GM12874 (cell line): Measurements from ENCODE around the gene LHX2.
A peak's percentile ranks its signal among the peaks of the same experiment; 100 is the strongest.

Source experiments
- CTCF ChIP-seq: IDR thresholded peaks from 2 replicates; pipeline ENCODE4 v1.5.1; 2011; ENCODE audit warnings: low read depth, mild to moderate bottlenecking, control low read depth, low read length, moderate library complexity; ENCODE audit not compliant: insufficient read depth

The LHX2 gene

DNA sequence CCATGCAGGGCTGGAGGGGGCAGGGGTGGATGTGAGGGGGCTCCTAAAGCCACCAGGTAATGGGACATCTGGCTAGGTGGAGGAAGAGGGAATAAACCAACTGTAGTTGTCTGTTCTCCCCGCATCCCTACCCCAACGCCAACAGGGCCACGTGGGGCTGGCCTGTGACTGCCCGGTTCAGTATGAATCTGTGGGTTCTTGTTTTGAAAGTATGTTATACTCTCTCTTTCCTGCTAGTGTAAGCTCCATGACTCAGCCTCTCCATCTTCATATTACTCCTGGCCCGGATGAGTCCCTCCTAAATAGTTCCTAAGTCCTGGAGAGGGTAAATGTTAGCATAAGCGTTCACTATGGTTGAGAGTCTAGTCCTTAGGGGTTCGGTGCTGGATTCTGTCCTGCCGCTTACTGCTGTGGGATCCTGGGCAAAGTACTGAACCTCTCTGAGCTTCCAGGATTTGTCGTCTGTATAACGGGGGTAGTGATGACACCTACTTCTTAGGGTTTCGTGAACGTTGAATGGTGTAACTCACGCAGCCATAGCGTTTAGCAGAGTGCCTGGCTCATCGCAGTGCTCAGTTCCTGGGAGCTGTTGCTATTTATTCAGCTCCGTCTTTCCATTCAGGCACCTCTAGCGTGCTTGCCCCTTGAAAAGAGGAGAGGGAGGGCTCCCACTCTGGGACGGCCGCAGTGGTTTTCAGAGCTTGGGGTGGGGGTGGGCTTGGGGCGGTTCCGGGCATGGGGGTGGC, 28.8 kb downstream of the LHX2 start:
- TF ChIP-seq CTCF: no peak

GRCh38 chr9:124040935-124041816, 29.6 kb downstream of the LHX2 start:
- TF ChIP-seq CTCF: peak; percentile 99

DNA sequence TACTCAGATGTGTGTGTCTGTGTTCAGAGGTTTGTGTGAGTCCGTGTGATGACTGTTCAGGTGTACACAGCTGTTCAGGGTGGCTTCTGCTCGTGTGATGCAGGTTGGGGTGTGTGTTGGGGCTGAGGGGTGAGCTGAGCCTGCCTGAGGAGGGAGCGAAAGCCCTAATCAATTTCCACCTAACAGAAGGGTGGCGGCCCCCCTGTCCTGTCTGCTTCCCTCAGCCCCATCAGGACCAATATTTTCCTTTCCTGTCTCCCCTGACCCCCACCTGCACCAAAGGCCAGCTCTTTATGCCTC, 30.2 kb downstream of the LHX2 start:
- TF ChIP-seq CTCF: no peak

DNA sequence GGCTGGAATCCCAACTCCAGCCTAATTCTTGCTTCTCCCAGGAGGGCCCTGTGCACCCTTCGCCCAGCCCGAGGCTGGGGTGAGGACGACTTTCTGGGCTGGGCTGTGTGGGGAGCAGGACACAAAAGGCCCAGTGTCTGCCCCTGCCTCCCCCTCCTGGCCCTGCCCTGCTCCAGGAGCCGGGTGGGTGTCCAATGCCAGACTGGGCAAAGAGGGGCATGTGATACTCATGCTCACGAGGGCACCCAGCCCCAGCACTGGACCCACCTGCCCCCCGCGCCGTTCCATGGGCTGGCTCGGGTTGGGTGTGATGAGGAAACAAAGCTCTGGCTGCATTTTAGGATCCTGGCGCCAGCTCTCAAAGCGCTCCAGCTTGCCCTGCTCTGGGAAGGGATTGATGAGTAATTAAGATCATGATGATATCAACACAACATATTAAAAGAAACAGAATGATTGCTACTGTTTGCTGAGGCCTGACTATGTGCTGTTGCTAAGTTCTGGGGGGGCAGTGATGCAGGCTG, 30.7 kb downstream of the LHX2 start:
- no peak for TF ChIP-seq CTCF

DNA sequence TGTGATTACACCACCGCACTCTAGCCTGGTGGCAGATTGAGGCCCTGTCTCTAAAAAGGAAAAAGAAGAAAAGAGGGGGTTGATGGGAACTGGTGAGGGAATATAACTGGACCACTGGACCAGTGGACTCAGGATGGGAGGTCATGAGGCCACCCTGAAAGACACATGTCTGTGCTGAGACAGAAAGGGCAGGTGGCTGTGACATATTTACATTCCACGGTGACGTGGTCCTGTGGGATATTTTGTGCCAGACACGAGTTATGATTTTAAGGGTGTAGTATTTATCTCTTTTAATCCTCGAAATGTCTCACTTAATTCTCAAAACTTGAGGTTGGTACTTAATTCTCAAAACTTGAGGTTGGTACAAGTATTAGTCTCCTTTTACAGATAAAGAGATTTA, 32.9 kb downstream of the LHX2 start:
- no peak for TF ChIP-seq CTCF

DNA sequence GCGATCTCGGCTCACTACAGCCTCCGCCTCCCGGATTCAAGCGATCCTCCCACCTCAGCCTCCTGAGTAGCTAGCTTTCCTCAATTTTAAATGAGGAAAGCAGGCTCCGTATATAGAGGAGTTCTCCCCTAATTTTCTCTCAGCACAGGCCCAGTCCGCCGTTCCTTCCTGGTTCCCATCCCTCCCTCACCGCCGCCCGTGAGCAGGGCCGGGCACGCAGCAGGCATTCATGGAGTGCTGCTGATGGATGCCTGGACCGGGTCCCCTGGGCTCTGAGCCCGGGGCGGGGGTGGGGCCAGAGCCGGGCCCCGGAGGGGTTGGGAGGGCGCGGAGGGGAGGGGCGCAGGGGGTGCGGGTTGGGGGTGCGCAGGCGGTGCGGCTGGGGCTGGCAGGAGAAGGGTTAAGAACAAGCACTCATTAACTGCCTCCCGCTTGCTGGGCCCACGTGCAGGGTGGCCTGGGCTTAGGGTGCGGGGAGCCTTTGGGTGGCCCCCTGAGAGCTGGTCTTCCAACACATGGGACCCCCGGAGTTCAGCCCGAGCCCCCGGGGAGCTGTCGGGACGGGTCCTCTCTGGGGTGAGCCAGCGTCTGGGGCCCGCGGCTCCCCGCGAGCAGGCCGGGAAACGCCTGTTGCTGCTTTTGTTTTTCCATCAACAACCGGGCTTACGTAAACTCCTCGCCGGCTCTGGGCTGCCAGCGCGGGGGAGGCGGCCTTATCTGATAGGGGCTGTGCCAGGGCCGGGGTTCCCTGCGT, 33.7 kb downstream of the LHX2 start:
- TF ChIP-seq CTCF: no peak

- TF ChIP-seq CTCF: no peak
Observed at GRCh38 chr9:124045830-124046177, 34.2 kb downstream of the LHX2 start.
